T-helper 17 cell (primary cell): ENCODE measurements around the gene IL17RC. TPM values are rescaled to one million over a fixed set of nuclear protein-coding genes. Genes with fewer than 3 reads are reported as not detected.

ENCODE experiments used
- ATAC-seq: fragments of 150-1000 bp; cut with Tn5 transposase; 2 replicates; pipeline ENCODE4 v1.10.0; 2021; ENCODE audit warnings: mild to moderate bottlenecking, moderate library complexity
- DNase-seq, 3 donors: peaks; one replicate each; pipeline versions ENCODE4 v3.0.0 to v3.0.0-alpha.2; 2020 to 2021
- H3K9me3 ChIP-seq: one replicate; pipeline ENCODE4 v1.7.0; 2013; ENCODE audit warnings: low read length, mild to moderate bottlenecking; ENCODE audit not compliant: control insufficient read depth, poor library complexity, severe bottlenecking
- H3K27ac Mint-ChIP-seq: one replicate; pipeline ENCODE4 v1.8.0; 2022; ENCODE audit warnings: mild to moderate bottlenecking, moderate library complexity, mixed read lengths
- H3K27me3 Mint-ChIP-seq: one replicate; pipeline ENCODE4 v1.8.0; 2022; ENCODE audit warnings: mixed read lengths
- H3K36me3 Mint-ChIP-seq: one replicate; pipeline ENCODE4 v1.8.0; 2022; ENCODE audit warnings: low read depth, mixed read lengths
- H3K4me1 Mint-ChIP-seq: one replicate; pipeline ENCODE4 v1.8.0; 2022; ENCODE audit warnings: mild to moderate bottlenecking, mixed read lengths
- H3K4me3 Mint-ChIP-seq: one replicate; pipeline ENCODE4 v1.8.0; 2022; ENCODE audit warnings: mild to moderate bottlenecking, moderate library complexity, mixed read lengths
- total RNA-seq, 4 donors: library from RNA in 2 of 4; stranded (reverse) in 2 of 4; gene quantifications; one replicate each; pipeline ENCODE4 v1.2.3 and lab custom pipeline; 2022 to 2026

The IL17RC gene
- total RNA-seq, 2 donors from 2014 or later, result 0.47 to 0.92 TPM

- peak overlapping the region; percentile 82 for H3K4me3 Mint-ChIP-seq
- ATAC-seq (no peak), DNase-seq (no peak)
- peaks cover 16% of the 10 kb centered on the region for H3K4me1 Mint-ChIP-seq
- H3K36me3 Mint-ChIP-seq, result peaks cover 4% of the 10 kb centered on the region
- no peaks in the 10 kb centered on the region for H3K27me3 Mint-ChIP-seq
- no peaks in the 10 kb centered on the region for H3K9me3 ChIP-seq
- no peak overlapping the region for H3K27ac Mint-ChIP-seq
Observed at GRCh38 chr3:9914559-9915253, 2.2 kb upstream of the IL17RC start.

GRCh38 chr3:9915254-9916141 lies 1.4 kb upstream of the IL17RC start:
- Mint-ChIP-seq H3K4me1 (peaks cover 14% of the 10 kb centered on the region), H3K4me3 (peak overlapping the region; percentile 82), H3K27ac (no peak overlapping the region), H3K36me3 (peaks cover 2% of the 10 kb centered on the region), H3K27me3 (no peaks in the 10 kb centered on the region)
- no peaks in the 10 kb centered on the region for H3K9me3 ChIP-seq
- ATAC-seq (peak; percentile 43), DNase-seq (peak in 2 of 3 donors; percentile 15 to 25)

GRCh38 chr3:9916346-9916733 lies 558 bp upstream of the IL17RC start:
- ATAC-seq (no peak), DNase-seq (no peak)
- H3K27me3 Mint-ChIP-seq, result no peaks in the 10 kb centered on the region
- peaks cover 11% of the 10 kb centered on the region for H3K4me1 Mint-ChIP-seq
- H3K9me3 ChIP-seq, result no peaks in the 10 kb centered on the region
- H3K27ac Mint-ChIP-seq, result no peak overlapping the region
- H3K4me3 Mint-ChIP-seq, result peak overlapping the region; percentile 82
- peaks cover 2% of the 10 kb centered on the region for H3K36me3 Mint-ChIP-seq

- no peak overlapping the region for H3K27ac Mint-ChIP-seq
Observed at GRCh38 chr3:9917820-9918219, 922 bp downstream of the IL17RC start.

GRCh38 chr3:9918261-9919038 lies 1.6 kb downstream of the IL17RC start:
- H3K27ac Mint-ChIP-seq, result no peak overlapping the region
- H3K9me3 ChIP-seq, result no peaks in the 10 kb centered on the region
- H3K27me3 Mint-ChIP-seq, result no peaks in the 10 kb centered on the region
- DNase-seq (no peak), ATAC-seq (no peak)
- H3K4me1 Mint-ChIP-seq, result no peaks in the 10 kb centered on the region
- no peak overlapping the region for H3K4me3 Mint-ChIP-seq
- H3K36me3 Mint-ChIP-seq, result peaks cover 3% of the 10 kb centered on the region

More at GRCh38 chr3:9917820-9918219, 922 bp downstream of the IL17RC start:
- DNase-seq, result no peak
- no peaks in the 10 kb centered on the region for H3K9me3 ChIP-seq
- no peak for ATAC-seq
- Mint-ChIP-seq H3K4me3 (peak overlapping the region; percentile 33), H3K4me1 (no peaks in the 10 kb centered on the region), H3K36me3 (peaks cover 3% of the 10 kb centered on the region), H3K27me3 (no peaks in the 10 kb centered on the region)

- peaks cover 11% of the 10 kb centered on the region for H3K4me1 Mint-ChIP-seq
- H3K36me3 Mint-ChIP-seq, result peaks cover 2% of the 10 kb centered on the region
- DNase-seq (no peak), ATAC-seq (no peak)
- no peaks in the 10 kb centered on the region for H3K27me3 Mint-ChIP-seq
- H3K27ac Mint-ChIP-seq, result no peak overlapping the region
- no peak overlapping the region for H3K4me3 Mint-ChIP-seq
- no peaks in the 10 kb centered on the region for H3K9me3 ChIP-seq
Observed at GRCh38 chr3:9928158-9928557, 11.3 kb downstream of the IL17RC start.

- Mint-ChIP-seq H3K4me1 (peaks cover 32% of the 10 kb centered on the region), H3K27ac (peak overlapping the region; percentile 85), H3K36me3 (peaks cover 4% of the 10 kb centered on the region), H3K27me3 (no peaks in the 10 kb centered on the region), H3K4me3 (peak overlapping the region; percentile 50)
- no peak for DNase-seq
- no peak for ATAC-seq
- H3K9me3 ChIP-seq, result no peaks in the 10 kb centered on the region
Observed at GRCh38 chr3:9930804-9931418, 14.0 kb downstream of the IL17RC start.

GRCh38 chr3:9932535-9932842 lies 15.6 kb downstream of the IL17RC start:
- Mint-ChIP-seq H3K4me1 (peaks cover 35% of the 10 kb centered on the region), H3K27ac (peak overlapping the region; percentile 99), H3K27me3 (no peaks in the 10 kb centered on the region), H3K4me3 (peak overlapping the region; percentile 97), H3K36me3 (peaks cover 4% of the 10 kb centered on the region)
- DNase-seq (no peak), ATAC-seq (no peak)
- no peaks in the 10 kb centered on the region for H3K9me3 ChIP-seq

GRCh38 chr3:9932843-9933560 lies 16.1 kb downstream of the IL17RC start:
- H3K9me3 ChIP-seq, result no peaks in the 10 kb centered on the region
- H3K27me3 Mint-ChIP-seq, result no peaks in the 10 kb centered on the region
- H3K4me3 Mint-ChIP-seq, result peak overlapping the region; percentile 97
- H3K36me3 Mint-ChIP-seq, result peaks cover 4% of the 10 kb centered on the region
- peak overlapping the region; percentile 99 for H3K27ac Mint-ChIP-seq
- peak; percentile 68 for ATAC-seq
- peak; percentile 79 to 82 (median 82) for DNase-seq
- H3K4me1 Mint-ChIP-seq, result peaks cover 35% of the 10 kb centered on the region

- Mint-ChIP-seq H3K4me1 (peaks cover 35% of the 10 kb centered on the region), H3K27me3 (no peaks in the 10 kb centered on the region), H3K27ac (peak within 1 kb of the TSS; percentile 99), H3K4me3 (peak within 1 kb of the TSS; percentile 97), H3K36me3 (peaks cover 4% of the 10 kb centered on the region)
- H3K9me3 ChIP-seq, result no peaks in the 10 kb centered on the region
- DNase-seq (peak; percentile 95 to 97 (median 96)), ATAC-seq (peak; percentile 85)
Observed at GRCh38 chr3:9933561-9934234, 16.8 kb downstream of the IL17RC start, which contains the start of gene CRELD1. TSS of gene CRELD1 (plus strand) at chr3:9933834. CDS start at chr3:9934439, 605 bp downstream.

GRCh38 chr3:9934235-9934621 lies 17.3 kb downstream of the IL17RC start:
- H3K9me3 ChIP-seq, result no peaks in the 10 kb centered on the region
- peaks cover 35% of the 10 kb centered on the region for H3K4me1 Mint-ChIP-seq
- peak overlapping the region; percentile 99 for H3K27ac Mint-ChIP-seq
- peak; percentile 8 for ATAC-seq
- H3K4me3 Mint-ChIP-seq, result peak overlapping the region; percentile 97
- H3K36me3 Mint-ChIP-seq, result peaks cover 4% of the 10 kb centered on the region
- no peaks in the 10 kb centered on the region for H3K27me3 Mint-ChIP-seq
- peak in 1 of 3 donors; percentile 23 for DNase-seq

- ATAC-seq (no peak), DNase-seq (no peak)
- Mint-ChIP-seq H3K4me3 (peak overlapping the region; percentile 97), H3K4me1 (peaks cover 35% of the 10 kb centered on the region), H3K27ac (peak overlapping the region; percentile 99), H3K27me3 (no peaks in the 10 kb centered on the region), H3K36me3 (peaks cover 4% of the 10 kb centered on the region)
- no peaks in the 10 kb centered on the region for H3K9me3 ChIP-seq
Observed at GRCh38 chr3:9934993-9935392, 18.1 kb downstream of the IL17RC start.
